HG02588 (cell line): Measurements from ENCODE around the gene GAL.
"Not testable (repeated sequence)": the region's sequence is repeated elsewhere in the genome, so short reads cannot be mapped to it uniquely, and the experiment has no call there.

ENCODE experiments used
- ATAC-seq: cut with Tn5 transposase; IDR thresholded peaks from one replicate; pipeline ENCODE4 v1.9.1; 2021; ENCODE audit warnings: mild to moderate bottlenecking, moderate library complexity; ENCODE audit not compliant: unreplicated experiment

The GAL gene, protein sequence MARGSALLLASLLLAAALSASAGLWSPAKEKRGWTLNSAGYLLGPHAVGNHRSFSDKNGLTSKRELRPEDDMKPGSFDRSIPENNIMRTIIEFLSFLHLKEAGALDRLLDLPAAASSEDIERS

DNA sequence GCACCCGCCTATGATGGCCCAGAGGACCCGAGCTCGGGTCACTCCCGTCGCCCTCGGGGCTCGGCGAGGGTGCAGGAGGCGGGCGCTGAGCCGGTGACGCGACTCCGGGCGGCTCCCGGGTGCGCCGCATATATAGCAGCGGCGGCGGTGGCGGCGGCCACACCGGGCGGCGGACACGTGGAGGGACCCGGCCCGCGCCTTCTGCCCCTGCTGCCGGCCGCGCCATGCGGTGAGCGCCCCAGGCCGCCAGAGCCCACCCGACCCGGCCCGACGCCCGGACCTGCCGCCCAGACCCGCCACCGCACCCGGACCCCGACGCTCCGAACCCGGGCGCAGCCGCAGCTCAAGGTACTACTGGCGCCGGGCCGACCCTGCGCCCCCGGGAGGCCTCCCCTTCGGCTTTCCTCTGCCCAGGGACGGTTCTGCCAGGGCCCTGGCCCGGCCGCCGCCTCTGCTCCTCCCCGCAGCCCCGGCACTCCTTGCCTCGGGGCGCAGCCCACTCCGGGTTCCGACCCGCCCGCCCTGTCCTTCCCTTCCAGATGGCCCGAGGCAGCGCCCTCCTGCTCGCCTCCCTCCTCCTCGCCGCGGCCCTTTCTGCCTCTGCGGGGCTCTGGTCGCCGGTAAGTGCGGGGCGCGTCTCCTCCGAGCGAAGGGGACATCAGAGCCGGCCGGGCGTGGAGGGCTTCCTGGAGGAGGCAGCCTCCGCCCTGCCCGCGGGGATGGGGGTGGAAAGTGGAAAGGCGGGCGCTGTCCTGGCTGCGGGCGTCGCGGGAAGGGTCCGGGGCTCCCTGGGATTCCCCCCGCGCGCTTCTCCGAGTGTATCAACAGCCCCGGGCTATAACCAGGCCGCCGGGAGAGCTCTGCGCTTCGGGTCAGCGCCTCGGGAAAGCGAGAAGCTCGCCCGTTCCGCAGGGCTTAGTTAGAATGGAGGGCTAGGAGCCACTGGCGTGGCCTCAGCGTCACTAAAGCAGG lies at the start of gene GAL:
GAL (plus strand) TSS at position 160 of the 972 bp plus-strand sequence; CDS start at position 540, 380 bp downstream.
- ATAC-seq, result no peak

- ATAC-seq, result not testable (repeated sequence)
Observed at GRCh38 chr11:68634606-68635005, 49.7 kb upstream of the GAL start.

DNA sequence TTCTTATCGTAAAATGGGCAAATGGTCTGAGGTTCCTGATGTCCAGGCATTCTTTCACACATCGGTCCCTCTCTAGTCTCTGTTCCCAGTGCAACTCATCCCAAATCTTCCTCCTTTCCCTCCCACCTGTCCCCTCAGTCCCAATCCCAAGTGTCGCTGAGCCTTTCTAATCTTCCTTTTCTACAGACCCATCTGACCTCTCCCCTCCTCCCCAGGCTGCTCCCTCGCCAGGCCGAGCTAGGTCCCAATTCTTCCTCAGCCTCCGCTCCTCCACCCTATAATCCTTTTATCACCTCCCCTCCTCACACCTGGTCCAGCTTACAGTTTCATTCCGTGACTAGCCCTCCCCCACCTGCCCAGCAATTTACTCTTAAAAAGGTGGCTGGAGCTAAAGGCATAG lies 49.2 kb upstream of the GAL start:
- not testable (repeated sequence) for ATAC-seq

- not testable (repeated sequence) for ATAC-seq
Observed at GRCh38 chr11:68635883-68636282, 48.5 kb upstream of the GAL start.

DNA sequence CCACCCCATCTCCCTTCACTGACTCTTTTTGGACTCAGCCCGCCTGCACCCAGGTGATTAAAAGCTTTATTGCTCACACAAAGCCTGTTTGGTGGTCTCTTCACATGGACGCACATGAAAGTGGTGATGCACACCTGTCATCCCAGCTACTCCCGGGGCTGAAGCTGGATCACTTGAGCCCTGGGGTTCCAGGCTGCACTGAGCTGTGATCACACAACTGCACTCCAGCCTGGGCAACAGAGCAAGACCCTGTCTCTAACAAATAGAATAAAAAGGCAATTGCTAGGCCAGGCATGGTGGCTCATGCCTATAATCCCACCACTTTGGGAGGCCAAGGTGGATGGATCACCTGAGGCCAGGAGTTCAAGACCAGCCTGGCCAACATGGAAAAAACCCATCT lies 45.0 kb upstream of the GAL start:
- not testable (repeated sequence) for ATAC-seq

- no peak for ATAC-seq
Observed at GRCh38 chr11:68641880-68642279, 42.5 kb upstream of the GAL start.

- no peak for ATAC-seq
Observed at GRCh38 chr11:68643585-68643984, 40.8 kb upstream of the GAL start.

- ATAC-seq, result no peak
Observed at GRCh38 chr11:68646832-68647231, 37.5 kb upstream of the GAL start.

- no peak for ATAC-seq
Observed at GRCh38 chr11:68649851-68650555, 34.3 kb upstream of the GAL start.

- no peak for ATAC-seq
Observed at GRCh38 chr11:68650801-68651200, 33.5 kb upstream of the GAL start.

DNA sequence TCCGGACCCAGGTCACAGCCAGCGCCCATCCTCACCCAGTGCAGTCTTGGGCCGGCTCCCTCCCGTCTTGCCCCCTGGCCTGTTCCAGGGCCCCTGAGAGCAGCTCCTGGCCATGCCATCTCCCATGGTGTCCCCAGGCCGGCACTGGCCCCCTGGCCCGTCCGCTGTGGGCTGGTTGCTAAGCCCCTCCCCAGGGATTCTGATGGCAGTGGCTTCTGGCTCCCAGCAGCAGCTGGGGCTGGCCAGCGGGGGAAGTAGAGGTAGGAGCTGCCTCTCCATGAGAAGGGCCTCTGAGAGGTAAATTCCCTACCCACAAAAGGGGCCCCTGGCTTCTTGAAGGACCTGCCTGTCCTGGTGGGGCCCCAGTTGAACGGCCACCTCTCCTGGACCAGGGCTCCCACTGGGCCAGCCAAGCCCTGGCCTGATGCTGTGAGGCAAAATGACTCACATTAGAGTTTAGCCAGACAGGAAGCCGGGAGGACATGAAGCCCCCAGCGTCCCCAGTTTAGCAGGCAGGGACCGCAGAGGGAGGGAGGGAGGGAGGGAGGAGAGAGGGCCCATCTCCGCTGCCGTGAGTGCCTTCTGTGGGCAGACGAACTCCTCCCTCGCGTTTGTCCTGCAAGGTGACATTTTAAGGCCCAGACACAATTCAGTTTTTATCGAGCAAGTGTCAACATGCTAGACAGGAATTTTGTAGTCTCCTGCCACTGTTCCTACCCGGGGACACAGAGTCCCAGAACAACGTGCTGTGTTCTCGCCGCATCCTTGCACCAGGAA lies 32.9 kb upstream of the GAL start:
- no peak for ATAC-seq

- ATAC-seq, result no peak
Observed at GRCh38 chr11:68651985-68652682, 32.2 kb upstream of the GAL start.

DNA sequence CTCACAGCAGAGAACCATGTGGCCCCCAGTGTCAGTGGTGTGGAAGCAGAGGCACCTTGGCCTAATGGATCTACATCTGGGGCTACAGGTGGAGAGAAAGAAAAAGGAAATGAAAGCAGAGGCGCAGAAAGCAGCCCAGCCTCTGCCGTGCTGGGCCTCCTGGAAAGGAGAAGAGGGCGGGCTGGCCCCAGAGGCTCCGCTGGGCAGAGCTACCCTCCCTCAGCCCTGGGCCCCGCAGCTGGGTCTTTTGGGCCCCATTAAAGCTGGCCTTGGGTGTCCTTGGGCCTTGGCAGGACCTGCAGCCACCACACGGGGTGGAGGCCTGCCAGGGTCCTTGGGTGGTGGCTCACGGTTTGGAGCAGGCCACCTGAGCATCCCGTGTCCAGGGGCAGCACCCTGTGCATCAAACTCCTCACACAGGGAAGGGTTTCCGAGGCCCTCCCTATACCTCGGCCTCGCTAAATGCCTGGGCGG lies 31.6 kb upstream of the GAL start:
- ATAC-seq, result no peak

- no peak for ATAC-seq
Observed at GRCh38 chr11:68653486-68654430, 30.6 kb upstream of the GAL start.

- no peak for ATAC-seq
Observed at GRCh38 chr11:68654978-68655377, 29.4 kb upstream of the GAL start.

DNA sequence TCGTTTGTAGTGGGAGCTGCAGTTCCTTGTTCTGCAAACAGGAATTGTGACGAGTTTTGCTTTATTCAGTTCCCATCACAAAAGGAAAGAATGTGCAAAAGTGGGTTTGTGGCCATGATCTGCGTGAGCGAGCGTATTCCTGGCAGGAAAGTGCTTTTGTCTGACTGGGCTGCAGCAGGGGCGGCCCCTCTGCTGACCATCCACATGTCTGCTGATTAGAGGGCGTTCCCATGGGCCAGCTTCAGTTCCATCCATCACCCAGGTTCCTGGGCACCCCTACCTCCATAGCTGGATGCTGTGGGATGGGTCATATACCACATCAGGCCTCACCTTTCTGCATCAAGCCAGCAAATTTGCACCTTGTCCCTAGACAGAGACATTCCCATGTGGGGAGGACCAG lies 28.9 kb upstream of the GAL start:
- no peak for ATAC-seq

DNA sequence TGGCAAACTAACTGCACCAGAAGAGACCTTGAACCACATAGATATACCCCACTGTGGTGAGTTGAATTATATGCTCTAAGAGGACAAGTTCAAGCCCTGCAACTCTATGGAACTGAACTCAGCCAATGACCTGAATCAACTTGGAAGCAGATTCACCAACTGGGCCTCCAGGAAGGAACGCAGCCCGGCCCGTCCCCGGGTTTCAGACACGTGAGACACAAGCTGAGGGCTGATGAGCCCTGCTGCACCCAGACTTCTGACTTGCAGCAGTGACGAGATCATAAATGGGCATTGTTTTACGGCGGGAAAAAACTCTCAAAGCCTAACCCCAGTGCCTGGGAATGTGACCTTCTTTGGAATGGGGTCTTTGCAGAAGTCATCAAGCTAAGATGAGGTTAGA lies 28.5 kb upstream of the GAL start:
- no peak for ATAC-seq

DNA sequence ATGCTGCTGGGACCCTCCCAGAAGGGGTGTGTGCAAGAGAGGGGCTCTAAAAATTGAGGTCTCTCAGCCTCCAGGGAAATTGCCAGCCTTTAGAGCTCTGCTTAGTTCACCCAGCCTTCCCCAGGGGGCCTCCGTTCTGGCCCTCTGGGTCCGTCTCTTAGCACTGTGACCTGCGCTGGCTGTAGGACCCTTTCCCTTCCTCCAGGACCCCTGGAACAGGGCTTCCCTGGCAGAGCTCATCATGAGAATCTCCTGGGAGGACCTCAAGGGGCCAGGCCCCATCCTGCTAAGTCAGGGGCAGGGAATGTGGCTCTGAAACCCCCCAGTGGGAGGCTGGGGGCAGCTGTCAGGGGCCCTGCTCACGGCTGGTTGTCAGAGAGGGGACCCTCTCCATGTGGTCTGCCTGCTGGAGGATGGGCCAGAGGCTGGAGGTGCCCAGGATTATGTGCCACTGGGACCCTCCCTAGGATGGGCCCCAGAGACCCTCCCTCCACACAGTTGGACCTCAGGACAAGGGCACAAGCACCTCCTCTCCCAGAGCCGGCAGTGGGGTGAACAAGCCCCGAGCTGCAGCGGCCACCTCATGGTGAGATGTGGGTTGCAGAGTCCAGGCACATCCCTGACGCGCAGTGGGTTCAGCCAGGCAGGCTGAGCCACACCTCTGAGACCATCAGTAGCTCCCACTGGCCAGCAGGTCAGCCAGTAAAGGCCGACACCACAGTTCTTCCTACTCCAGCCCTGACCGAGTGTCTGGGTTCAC lies 27.1 kb upstream of the GAL start:
- no peak for ATAC-seq
